ENCODE measurements around the gene UIMC1.

Gene UIMC1

GRCh38 chr5:176955895-176956294, 50.7 kb downstream of the UIMC1 start:
- DNase-seq (ENCODE audit: low read depth): no peak
- no peak overlapping the region for H3K4me3 ChIP-seq (ENCODE audit: low read length)
- TF ChIP-seq, protein P1, sequence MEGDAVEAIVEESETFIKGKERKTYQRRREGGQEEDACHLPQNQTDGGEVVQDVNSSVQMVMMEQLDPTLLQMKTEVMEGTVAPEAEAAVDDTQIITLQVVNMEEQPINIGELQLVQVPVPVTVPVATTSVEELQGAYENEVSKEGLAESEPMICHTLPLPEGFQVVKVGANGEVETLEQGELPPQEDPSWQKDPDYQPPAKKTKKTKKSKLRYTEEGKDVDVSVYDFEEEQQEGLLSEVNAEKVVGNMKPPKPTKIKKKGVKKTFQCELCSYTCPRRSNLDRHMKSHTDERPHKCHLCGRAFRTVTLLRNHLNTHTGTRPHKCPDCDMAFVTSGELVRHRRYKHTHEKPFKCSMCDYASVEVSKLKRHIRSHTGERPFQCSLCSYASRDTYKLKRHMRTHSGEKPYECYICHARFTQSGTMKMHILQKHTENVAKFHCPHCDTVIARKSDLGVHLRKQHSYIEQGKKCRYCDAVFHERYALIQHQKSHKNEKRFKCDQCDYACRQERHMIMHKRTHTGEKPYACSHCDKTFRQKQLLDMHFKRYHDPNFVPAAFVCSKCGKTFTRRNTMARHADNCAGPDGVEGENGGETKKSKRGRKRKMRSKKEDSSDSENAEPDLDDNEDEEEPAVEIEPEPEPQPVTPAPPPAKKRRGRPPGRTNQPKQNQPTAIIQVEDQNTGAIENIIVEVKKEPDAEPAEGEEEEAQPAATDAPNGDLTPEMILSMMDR (conservative IDR thresholded peaks at IDR 0.05; ENCODE audit: low read depth, low read length): no peak

GRCh38 chr5:176954050-176954449, 52.5 kb downstream of the UIMC1 start:
- TF ChIP-seq, protein P1 (conservative IDR thresholded peaks at IDR 0.05; ENCODE audit: low read depth, low read length): no peak
- DNase-seq (ENCODE audit: low read depth): no peak
- no peak overlapping the region for H3K4me3 ChIP-seq (ENCODE audit: low read length)

GRCh38 chr5:176952531-176953193, 53.9 kb downstream of the UIMC1 start:
- DNase-seq (ENCODE audit: low read depth): no peak
- no peak overlapping the region for H3K4me3 ChIP-seq (ENCODE audit: low read length)

DNA sequence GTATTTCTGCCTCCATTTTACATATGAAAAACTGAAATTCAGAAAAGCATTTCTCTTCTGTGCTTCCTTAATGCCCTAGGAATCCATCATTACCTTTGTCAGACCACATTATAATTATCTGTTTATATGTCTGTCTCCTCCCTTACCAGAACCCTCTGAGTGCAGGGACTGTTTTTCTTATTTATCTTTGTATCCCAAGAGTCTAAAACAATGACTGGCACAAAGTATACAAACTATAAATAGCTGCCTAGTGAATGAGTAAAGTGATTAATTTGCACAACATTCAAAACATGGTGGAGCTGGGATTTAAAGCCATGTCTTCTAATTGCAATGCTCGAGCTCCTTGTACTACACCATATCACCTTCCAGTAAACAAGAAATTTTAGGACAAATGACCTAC, 58.1 kb downstream of the UIMC1 start:
- TF ChIP-seq, protein P1 (conservative IDR thresholded peaks at IDR 0.05; ENCODE audit: low read depth, low read length): no peak
- no peak overlapping the region for H3K4me3 ChIP-seq (ENCODE audit: low read length)
- no peak for DNase-seq (ENCODE audit: low read depth)

More at GRCh38 chr5:176952531-176953193, 53.9 kb downstream of the UIMC1 start:
- TF ChIP-seq, protein P1 (conservative IDR thresholded peaks at IDR 0.05; ENCODE audit: low read depth, low read length): no peak

DNA sequence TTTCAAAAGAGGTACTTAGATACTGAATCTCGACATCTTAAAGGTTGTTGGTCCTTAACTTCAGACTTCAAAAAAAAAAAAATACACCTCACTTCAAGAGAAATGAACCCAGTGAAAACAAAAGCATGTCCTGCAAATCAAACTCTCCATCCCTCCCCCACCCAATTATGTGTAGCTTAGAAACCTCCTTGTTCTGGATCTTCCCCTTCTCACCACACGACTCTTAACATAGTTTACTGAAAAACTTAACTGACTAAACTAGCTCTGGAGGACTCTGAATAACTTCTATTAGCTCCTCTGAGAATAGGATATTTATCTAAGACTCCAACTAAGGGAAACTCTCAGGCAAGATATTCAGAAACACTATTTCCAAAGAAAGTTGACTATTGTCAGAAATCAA, 58.7 kb downstream of the UIMC1 start:
- DNase-seq (ENCODE audit: low read depth): no peak
- no peak overlapping the region for H3K4me3 ChIP-seq (ENCODE audit: low read length)
- TF ChIP-seq, protein P1 (conservative IDR thresholded peaks at IDR 0.05; ENCODE audit: low read depth, low read length): no peak

DNA sequence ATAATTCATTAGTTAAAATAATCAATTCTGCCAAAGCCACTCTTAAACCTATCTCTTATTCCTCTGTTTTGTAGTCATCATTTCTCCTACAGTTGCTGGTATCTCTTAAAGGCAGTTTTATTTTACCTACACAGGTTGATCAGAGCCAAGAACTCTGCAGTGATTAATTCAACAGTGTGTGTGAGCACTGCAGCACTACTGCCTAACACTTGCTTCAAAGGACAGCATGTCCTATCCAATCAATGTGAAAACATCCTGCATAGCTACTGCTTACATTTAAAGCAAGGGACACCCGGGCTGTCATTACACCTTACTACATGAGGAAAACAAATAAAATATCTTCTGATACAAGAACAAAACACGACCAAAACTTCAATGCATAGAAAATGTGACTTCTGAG, 62.3 kb downstream of the UIMC1 start:
- no peak for DNase-seq (ENCODE audit: low read depth)
- H3K4me3 ChIP-seq (ENCODE audit: low read length): no peak overlapping the region

GRCh38 chr5:176943816-176944215, 62.8 kb downstream of the UIMC1 start:
- no peak overlapping the region for H3K4me3 ChIP-seq (ENCODE audit: low read length)
- DNase-seq (ENCODE audit: low read depth): no peak
- TF ChIP-seq, protein P1 (conservative IDR thresholded peaks at IDR 0.05; ENCODE audit: low read depth, low read length): no peak

More for the DNA sequence above, 62.3 kb downstream of the UIMC1 start:
- TF ChIP-seq, protein P1 (conservative IDR thresholded peaks at IDR 0.05; ENCODE audit: low read depth, low read length): no peak

Measured in retinal pigment epithelial cell (primary cell).